Measurements from ENCODE around the gene PIR.

GRCh38 chrX:15496824-15497223 lies 3.7 kb upstream of the PIR start:
- TF ChIP-seq ZNF281 (CRISPR knock-in tag; IDR thresholded peaks at IDR 0.05) (no peak), NR2C2 (CRISPR knock-in tag; IDR thresholded peaks at IDR 0.05) (no peak), CBFB (CRISPR knock-in tag; IDR thresholded peaks at IDR 0.05; ENCODE audit: low read depth) (no peak), AFF4 (CRISPR knock-in tag; IDR thresholded peaks at IDR 0.05; ENCODE audit: borderline replicate concordance) (no peak), IRF1 (CRISPR knock-in tag; IDR thresholded peaks at IDR 0.05) (no peak), MLX (CRISPR knock-in tag; IDR thresholded peaks at IDR 0.05) (no peak), CREM (CRISPR knock-in tag; IDR thresholded peaks at IDR 0.05) (no peak), ESRRA (CRISPR knock-in tag; IDR thresholded peaks at IDR 0.05; ENCODE audit: borderline replicate concordance) (no peak)

All from WTC11 (cell line).